ENCODE results near the gene CCT2.

- no peak for TF ChIP-seq CTCF (IDR thresholded peaks at IDR 0.05 in 8 of 11, conservative IDR thresholded peaks at IDR 0.05 in 3 of 11)
- TF ChIP-seq POLR2AphosphoS5 (IDR thresholded peaks at IDR 0.05): no peak
- TF ChIP-seq POLR2A (IDR thresholded peaks at IDR 0.05): no peak
Observed at GRCh38 chr12:69556383-69556782, 28.9 kb upstream of the CCT2 start.

All from spleen (tissue), 7 donors.